Measurements from ENCODE around the gene DPP6.

DNA sequence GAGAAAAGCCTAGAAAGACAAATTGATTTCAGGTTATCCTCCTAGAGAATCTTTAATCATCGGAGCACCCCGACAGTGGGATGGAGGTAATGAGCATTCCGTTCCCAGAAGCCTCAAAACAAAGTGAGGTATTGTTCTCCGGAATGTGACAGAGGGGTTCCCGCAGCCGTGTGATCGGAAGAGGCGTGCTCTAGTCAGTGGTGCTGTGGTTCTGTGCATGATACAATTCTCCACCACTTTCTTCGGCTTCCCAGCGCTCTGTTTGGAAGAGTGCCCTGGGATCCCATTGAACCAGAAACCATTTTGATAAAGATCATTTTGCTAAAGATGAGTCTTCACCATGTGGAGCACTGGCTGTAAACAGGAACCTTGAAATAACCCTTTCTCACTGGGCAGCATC is 516.1 kb downstream of the DPP6 start:
- TF ChIP-seq, protein P1, sequence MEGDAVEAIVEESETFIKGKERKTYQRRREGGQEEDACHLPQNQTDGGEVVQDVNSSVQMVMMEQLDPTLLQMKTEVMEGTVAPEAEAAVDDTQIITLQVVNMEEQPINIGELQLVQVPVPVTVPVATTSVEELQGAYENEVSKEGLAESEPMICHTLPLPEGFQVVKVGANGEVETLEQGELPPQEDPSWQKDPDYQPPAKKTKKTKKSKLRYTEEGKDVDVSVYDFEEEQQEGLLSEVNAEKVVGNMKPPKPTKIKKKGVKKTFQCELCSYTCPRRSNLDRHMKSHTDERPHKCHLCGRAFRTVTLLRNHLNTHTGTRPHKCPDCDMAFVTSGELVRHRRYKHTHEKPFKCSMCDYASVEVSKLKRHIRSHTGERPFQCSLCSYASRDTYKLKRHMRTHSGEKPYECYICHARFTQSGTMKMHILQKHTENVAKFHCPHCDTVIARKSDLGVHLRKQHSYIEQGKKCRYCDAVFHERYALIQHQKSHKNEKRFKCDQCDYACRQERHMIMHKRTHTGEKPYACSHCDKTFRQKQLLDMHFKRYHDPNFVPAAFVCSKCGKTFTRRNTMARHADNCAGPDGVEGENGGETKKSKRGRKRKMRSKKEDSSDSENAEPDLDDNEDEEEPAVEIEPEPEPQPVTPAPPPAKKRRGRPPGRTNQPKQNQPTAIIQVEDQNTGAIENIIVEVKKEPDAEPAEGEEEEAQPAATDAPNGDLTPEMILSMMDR (conservative IDR thresholded peaks at IDR 0.05; ENCODE audit: low read depth, low read length) = no peak
- TF ChIP-seq EZH2 (IDR thresholded peaks at IDR 0.05; ENCODE audit: low read length, unreplicated experiment) (no peak), EZH2phosphoT487 (IDR thresholded peaks at IDR 0.05; ENCODE audit: borderline replicate concordance, low read length) (no peak)
